Measurements from ENCODE around the gene LIM2. TPM values are rescaled to one million over a fixed set of nuclear protein-coding genes. Genes with fewer than 3 reads are reported as not detected.
A peak's percentile ranks its signal among the peaks of the same experiment; 100 is the strongest.

Gene LIM2
- total RNA-seq, 1 experiment from 2014 or later: not detected

- no peaks in the 10 kb centered on the region for H3K79me2 ChIP-seq (ENCODE audit: low read depth)
- BruUV-seq (replicated peaks): no TSS peak
- H3K4me2 ChIP-seq: peak overlapping the region; percentile 76
- H3K27me3 ChIP-seq (ENCODE audit: insufficient read depth, low read depth): no peaks in the 10 kb centered on the region
- H3F3A ChIP-seq (ENCODE audit: insufficient read depth, low read depth): peaks cover 29% of the 10 kb centered on the region
- no peaks in the 10 kb centered on the region for H3K9me3 ChIP-seq (ENCODE audit: insufficient read depth, low read depth)
- TF ChIP-seq EZH2 (IDR thresholded peaks at IDR 0.05; ENCODE audit: low read depth): no peak
- TF ChIP-seq, protein P1, sequence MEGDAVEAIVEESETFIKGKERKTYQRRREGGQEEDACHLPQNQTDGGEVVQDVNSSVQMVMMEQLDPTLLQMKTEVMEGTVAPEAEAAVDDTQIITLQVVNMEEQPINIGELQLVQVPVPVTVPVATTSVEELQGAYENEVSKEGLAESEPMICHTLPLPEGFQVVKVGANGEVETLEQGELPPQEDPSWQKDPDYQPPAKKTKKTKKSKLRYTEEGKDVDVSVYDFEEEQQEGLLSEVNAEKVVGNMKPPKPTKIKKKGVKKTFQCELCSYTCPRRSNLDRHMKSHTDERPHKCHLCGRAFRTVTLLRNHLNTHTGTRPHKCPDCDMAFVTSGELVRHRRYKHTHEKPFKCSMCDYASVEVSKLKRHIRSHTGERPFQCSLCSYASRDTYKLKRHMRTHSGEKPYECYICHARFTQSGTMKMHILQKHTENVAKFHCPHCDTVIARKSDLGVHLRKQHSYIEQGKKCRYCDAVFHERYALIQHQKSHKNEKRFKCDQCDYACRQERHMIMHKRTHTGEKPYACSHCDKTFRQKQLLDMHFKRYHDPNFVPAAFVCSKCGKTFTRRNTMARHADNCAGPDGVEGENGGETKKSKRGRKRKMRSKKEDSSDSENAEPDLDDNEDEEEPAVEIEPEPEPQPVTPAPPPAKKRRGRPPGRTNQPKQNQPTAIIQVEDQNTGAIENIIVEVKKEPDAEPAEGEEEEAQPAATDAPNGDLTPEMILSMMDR (conservative IDR thresholded peaks at IDR 0.05): peak; percentile 97
- H3K4me3 ChIP-seq: peak overlapping the region; percentile 84
- H3K36me3 ChIP-seq (ENCODE audit: low read depth): no peaks in the 10 kb centered on the region
- peak overlapping the region; percentile 79 for H2AFZ ChIP-seq
- intact Hi-C loops (cut with micrococcal nuclease; ENCODE audit: unreplicated experiment): loop anchor here (1.0 to 2.0 kb wide), 6 partner anchors 29 to 319 kb away; no protein-coding TSS in a partner anchor
- H3K4me1 ChIP-seq (replicated peaks; ENCODE audit: insufficient read depth): peaks cover 21% of the 10 kb centered on the region
- ChIA-PET POLR2A (ENCODE audit: unreplicated experiment) (interaction anchor here (1.4 kb wide), 1 partner anchor 29 kb away, joined by 9 read pairs; no protein-coding TSS in a partner anchor), CTCF (interaction anchor here (0.8 to 1.5 kb wide), 2 partner anchors 318 to 322 kb away, joined by 4 read pairs; no protein-coding TSS in a partner anchor)
- DNase-seq: peak; percentile 65 to 85
- no peaks in the 10 kb centered on the region for H4K20me1 ChIP-seq (ENCODE audit: insufficient read depth)
- H3K27ac ChIP-seq: no peak overlapping the region
- no peaks in the 10 kb centered on the region for H3K9me2 ChIP-seq (ENCODE audit: insufficient read depth)
These were observed 49.0 kb downstream of the LIM2 start for GRCh38 chr19:51338563-51339312.

- no peak overlapping the region for H3K4me3 ChIP-seq
- H3K36me3 ChIP-seq (ENCODE audit: low read depth): no peaks in the 10 kb centered on the region
- no TSS peak for BruUV-seq (replicated peaks)
- H4K20me1 ChIP-seq (ENCODE audit: insufficient read depth): no peaks in the 10 kb centered on the region
- no peaks in the 10 kb centered on the region for H3K27me3 ChIP-seq (ENCODE audit: insufficient read depth, low read depth)
- H2AFZ ChIP-seq: peak overlapping the region; percentile 79
- CTCF ChIA-PET: interaction anchor here (1.5 kb wide), 1 partner anchor 319 kb away, joined by 4 read pairs; no protein-coding TSS in a partner anchor
- H3K4me2 ChIP-seq: peak overlapping the region; percentile 76
- no peaks in the 10 kb centered on the region for H3K79me2 ChIP-seq (ENCODE audit: low read depth)
- no peak for DNase-seq
- H3F3A ChIP-seq (ENCODE audit: insufficient read depth, low read depth): peaks cover 28% of the 10 kb centered on the region
- TF ChIP-seq, protein P1 (conservative IDR thresholded peaks at IDR 0.05): no peak
- no peak for TF ChIP-seq EZH2 (IDR thresholded peaks at IDR 0.05; ENCODE audit: low read depth)
- intact Hi-C loops (cut with micrococcal nuclease; ENCODE audit: unreplicated experiment): loop anchor here (1.0 to 2.0 kb wide), 4 partner anchors 57 to 257 kb away; no protein-coding TSS in a partner anchor
- peaks cover 21% of the 10 kb centered on the region for H3K4me1 ChIP-seq (replicated peaks; ENCODE audit: insufficient read depth)
- no peaks in the 10 kb centered on the region for H3K9me2 ChIP-seq (ENCODE audit: insufficient read depth)
- H3K9me3 ChIP-seq (ENCODE audit: insufficient read depth, low read depth): no peaks in the 10 kb centered on the region
- no peak overlapping the region for H3K27ac ChIP-seq
- POLR2A ChIA-PET (ENCODE audit: unreplicated experiment): no interaction called here
These were observed 49.8 kb downstream of the LIM2 start for GRCh38 chr19:51337861-51338562.

DNA sequence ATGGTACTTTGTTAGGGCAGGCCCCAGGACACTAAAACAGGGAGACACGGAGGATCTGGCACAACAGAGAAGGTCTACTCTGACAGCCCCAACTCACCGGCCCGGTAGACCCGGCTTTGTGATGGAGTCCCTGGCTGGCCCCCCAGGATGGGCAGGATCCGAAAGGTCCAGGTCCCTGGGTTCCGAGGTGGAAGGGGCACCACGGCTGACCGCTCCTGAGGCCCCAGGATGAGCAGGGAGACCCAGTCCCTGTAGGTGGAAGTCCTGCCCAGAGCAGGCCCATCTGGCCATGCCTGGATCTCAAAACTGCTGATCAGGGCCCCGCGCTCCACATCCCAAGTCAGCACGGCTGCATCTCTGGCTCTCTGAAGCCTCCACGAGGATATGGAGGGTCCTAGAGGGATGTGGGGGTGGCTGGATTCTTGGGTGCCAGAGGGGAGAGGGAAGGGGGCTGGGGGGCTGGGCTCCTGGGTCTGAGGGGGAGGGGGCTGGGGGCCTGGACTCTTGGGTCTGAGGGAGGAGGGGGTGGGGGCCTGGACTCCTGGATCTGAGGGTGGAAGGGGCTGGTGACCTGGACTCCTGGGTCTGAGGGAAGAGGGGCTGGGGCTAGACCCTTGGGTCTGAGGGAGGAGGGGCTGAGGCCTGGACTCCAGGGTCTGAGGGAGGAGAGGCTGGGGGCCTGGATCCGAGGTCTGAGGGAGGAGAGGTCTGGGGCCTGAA is 50.5 kb downstream of the LIM2 start:
- Histone ChIP-seq H3K79me2 (ENCODE audit: low read depth) (no peaks in the 10 kb centered on the region), H3K4me2 (no peak overlapping the region), H3K36me3 (ENCODE audit: low read depth) (no peaks in the 10 kb centered on the region), H4K20me1 (ENCODE audit: insufficient read depth) (no peaks in the 10 kb centered on the region), H3K9me2 (ENCODE audit: insufficient read depth) (no peaks in the 10 kb centered on the region), H3K9me3 (ENCODE audit: insufficient read depth, low read depth) (no peaks in the 10 kb centered on the region), H3K4me3 (no peak overlapping the region), H2AFZ (no peak overlapping the region), H3K4me1 (replicated peaks; ENCODE audit: insufficient read depth) (peaks cover 17% of the 10 kb centered on the region), H3K27me3 (ENCODE audit: insufficient read depth, low read depth) (no peaks in the 10 kb centered on the region), H3F3A (ENCODE audit: insufficient read depth, low read depth) (peaks cover 21% of the 10 kb centered on the region), H3K27ac (no peak overlapping the region)
- ChIA-PET CTCF (no interaction called here), POLR2A (ENCODE audit: unreplicated experiment) (no interaction called here)
- BruUV-seq (replicated peaks): no TSS peak
- no peak for DNase-seq
- intact Hi-C loops (cut with micrococcal nuclease; ENCODE audit: unreplicated experiment): no loop called here
- no peak for TF ChIP-seq EZH2 (IDR thresholded peaks at IDR 0.05; ENCODE audit: low read depth)
- TF ChIP-seq, protein P1 (conservative IDR thresholded peaks at IDR 0.05): no peak

Data from PC-9 (cell line).